ENCODE measurements around the gene CAMKK1. TPM values are rescaled to one million over a fixed set of nuclear protein-coding genes. Genes with fewer than 3 reads are reported as not detected.

CAMKK1 gene
- total and polyA plus RNA-seq, 2 donors (not counting 3 experiments of a cell fraction or from before 2014, with no cell fraction given) = 4.5 to 6.1 TPM

GRCh38 chr17:3851461-3852100 lies 41.3 kb downstream of the CAMKK1 start:
- H3K9ac ChIP-seq (replicated peaks; ENCODE audit: extremely low read depth, insufficient read depth, low read length) = no peak overlapping the region
- TF ChIP-seq POLR2A (IDR thresholded peaks at IDR 0.05; ENCODE audit: low read depth, low read length) = no peak
- no peak for TF ChIP-seq MYC (IDR thresholded peaks at IDR 0.05; ENCODE audit: low read depth, low read length)
- TF ChIP-seq GATA2 (IDR thresholded peaks at IDR 0.05; ENCODE audit: insufficient read depth, insufficient read length, low read depth, low read length) = no peak
- no peak for TF ChIP-seq JUN (IDR thresholded peaks at IDR 0.05; ENCODE audit: borderline replicate concordance, insufficient read depth, insufficient read length, low read depth)
- no peak for TF ChIP-seq MAX (IDR thresholded peaks at IDR 0.05; ENCODE audit: insufficient read depth, insufficient read length)
- TF ChIP-seq EZH2 (IDR thresholded peaks at IDR 0.05; ENCODE audit: borderline replicate concordance, low read depth, low read length, severe bottlenecking) = no peak
- TF ChIP-seq FOS (IDR thresholded peaks at IDR 0.05; ENCODE audit: borderline replicate concordance, insufficient read depth, low read length) = no peak
- no peak for TF ChIP-seq POLR2AphosphoS5 (IDR thresholded peaks at IDR 0.05; ENCODE audit: insufficient read depth, low read depth, low read length)
- no peak for TF ChIP-seq CTCF (IDR thresholded peaks at IDR 0.05; ENCODE audit: extremely low read depth in 1 of 2, insufficient read depth in 1 of 2, low read depth in 1 of 2, low read length in 2 of 2)
- no peaks in the 10 kb centered on the region for H3K4me1 ChIP-seq (ENCODE audit: control insufficient read depth, extremely low read depth, insufficient read depth, low read length)
- POLR2A ChIA-PET = no interaction called here
- FAIRE-seq = no peak
- BruUV-seq (replicated peaks) = no TSS peak
- H3K36me3 ChIP-seq (ENCODE audit: control insufficient read depth in 2 of 2, extremely low read depth in 1 of 2, insufficient read depth in 2 of 2, low read length in 2 of 2) = no peaks in the 10 kb centered on the region
- H3K4me3 ChIP-seq (replicated peaks in 1 of 3; ENCODE audit: insufficient read depth in 1 of 3, low read depth in 1 of 3, low read length in 3 of 3) = no peak overlapping the region
- no peak overlapping the region for H3K27ac ChIP-seq (ENCODE audit: insufficient read depth, low read depth, low read length)
- dilution Hi-C loops (cut with MboI; ENCODE audit: extremely low pct_ligation_motif_present, low sequenced_read_pairs) (no loop called here), intact Hi-C loops (cut with micrococcal nuclease) (no loop called here)
- H3K79me2 ChIP-seq (ENCODE audit: control insufficient read depth, insufficient read depth, low read length) = no peaks in the 10 kb centered on the region
- no peak for DNase-seq (ENCODE audit: low read depth, low spot score)
- H4K20me1 ChIP-seq (replicated peaks; ENCODE audit: control insufficient read depth, extremely low read depth, insufficient read depth, low read length) = no peaks in the 10 kb centered on the region
- no peaks in the 10 kb centered on the region for H3K9me1 ChIP-seq (replicated peaks; ENCODE audit: control insufficient read depth, extremely low read depth, insufficient read depth, low read length)
- H3K9me3 ChIP-seq (replicated peaks; ENCODE audit: control insufficient read depth, insufficient read depth, low read length) = no peaks in the 10 kb centered on the region
- H2AFZ ChIP-seq (ENCODE audit: low read depth, low read length) = no peak overlapping the region
- H3K27me3 ChIP-seq (ENCODE audit: control insufficient read depth in 2 of 2, insufficient read depth in 2 of 2, low read length in 2 of 2) = no peaks in the 10 kb centered on the region
- CTCF ChIA-PET = interaction anchor here (0.7 to 2.0 kb wide), 3 partner anchors 27 to 62 kb away, joined by 3 to 6 read pairs (median 3); no protein-coding TSS in a partner anchor
- no peak overlapping the region for H3K4me2 ChIP-seq (ENCODE audit: insufficient read depth, low read length)

Data from endothelial cell of umbilical vein (primary cell).